Panc1 (cell line): Measurements from ENCODE around the gene RPS15. TPM values are rescaled to one million over a fixed set of nuclear protein-coding genes. Genes with fewer than 3 reads are reported as not detected.

Experiments
- ATAC-seq: fragments of 200-7000 bp; cut with Tn5 transposase; 2 replicates; pipeline ENCODE4 v1.9.1; 2020; ENCODE audit warnings: mild to moderate bottlenecking, moderate library complexity
- BruUV-seq: library from RNA; stranded (reverse); fragments of 400-500 nt; replicated peaks from 2 replicates; lab custom pipeline; 2021; lab: Mats Ljungman, UMichigan
- CTCF ChIA-PET: fragments of 300-600 bp; sonication (Branson Sonifier 250); formaldehyde crosslinking; loops from one replicate; lab custom pipeline; 2022; ENCODE audit warnings: antibody characterized with exemption; lab: Charles Lee
- POLR2A ChIA-PET: fragments of 300-600 bp; sonication (Branson Sonifier 250); formaldehyde crosslinking; loops from one replicate; lab custom pipeline; 2022; ENCODE audit warnings: antibody characterized with exemption; lab: Charles Lee
- DNase-seq: peaks from one replicate; pipeline ENCODE4 v3.0.0-alpha.2; 2010; ENCODE audit warnings: low read depth, low spot score
- H3K27ac ChIP-seq: 2 replicates; pipeline ENCODE4 v1.5.1; 2011; ENCODE audit warnings: mild to moderate bottlenecking, low read length, inconsistent platforms
- H3K27me3 ChIP-seq: fragments of 200-500 bp; sonication (Bioruptor generic); 2 replicates; pipeline ENCODE4 v1.6.0; 2014; ENCODE audit warnings: low read length, inconsistent platforms; ENCODE audit not compliant: control insufficient read depth, insufficient read depth
- H3K36me3 ChIP-seq: fragments of 200-500 bp; sonication (Bioruptor generic); 2 replicates; pipeline ENCODE4 v1.5.1; 2014; ENCODE audit warnings: inconsistent platforms, mild to moderate bottlenecking, low read length, moderate library complexity; ENCODE audit not compliant: control insufficient read depth, insufficient read depth
- H3K4me1 ChIP-seq: 2 replicates; pipeline ENCODE4 v1.5.1; 2011; ENCODE audit warnings: inconsistent platforms, mild to moderate bottlenecking, low read length, moderate library complexity; ENCODE audit not compliant: control insufficient read depth, insufficient read depth
- H3K4me3 ChIP-seq, 2 experiments: 2 replicates each; pipeline ENCODE4 v1.5.1; 2011 to 2012; ENCODE audit warnings: low read depth in 2 of 2, low read length in 2 of 2, mild to moderate bottlenecking in 2 of 2, inconsistent platforms in 1 of 2, moderate library complexity in 1 of 2
- H3K9me3 ChIP-seq: fragments of 200-500 bp; sonication (Bioruptor generic); 2 replicates; pipeline ENCODE4 v1.5.1; 2014; ENCODE audit warnings: low read depth, mild to moderate bottlenecking, inconsistent platforms, low read length, moderate library complexity; ENCODE audit not compliant: control insufficient read depth, insufficient read depth
- CTCF ChIP-seq: fragments of 450-650 bp; IDR thresholded peaks from 2 replicates; pipeline ENCODE4 v1.5.1; 2017; ENCODE audit warnings: mild to moderate bottlenecking
- POLR2AphosphoS5 ChIP-seq: IDR thresholded peaks from 2 replicates; pipeline ENCODE4 v1.6.1; 2012; ENCODE audit warnings: mild to moderate bottlenecking, low read depth, low read length, moderate library complexity
- REST ChIP-seq, 2 experiments: IDR thresholded peaks; 2 replicates each; pipeline ENCODE4 v1.6.1; 2011 to 2012; ENCODE audit warnings: low read depth in 2 of 2, control low read depth in 1 of 2, low read length in 1 of 2, mild to moderate bottlenecking in 1 of 2, moderate library complexity in 1 of 2; ENCODE audit not compliant: insufficient read depth in 1 of 2
- SIN3A ChIP-seq: IDR thresholded peaks from 2 replicates; pipeline ENCODE4 v1.6.1; 2012; ENCODE audit warnings: low read depth, mild to moderate bottlenecking, low read length, moderate library complexity, borderline replicate concordance; ENCODE audit not compliant: insufficient read depth
- TCF7L2 ChIP-seq: IDR thresholded peaks from 2 replicates; pipeline ENCODE4 v1.6.1; 2011; ENCODE audit warnings: mild to moderate bottlenecking, low read depth, low read length, inconsistent platforms
- in situ Hi-C: cut with HindIII; loops from 2 replicates; pipeline ENCODE4 v1.10.0; 2016; ENCODE audit warnings: low sequenced_read_pairs, low pct_unique_long_range_greater_than_20kb
- intact Hi-C: fragments of 100-400 bp; cut with micrococcal nuclease; formaldehyde crosslinking; loops from one replicate; pipeline ENCODE4 v1.10.0; 2022; ENCODE audit not compliant: unreplicated experiment
- total RNA-seq: library from RNA; stranded (reverse); gene quantifications from one replicate; pipeline ENCODE4 v1.2.1, GENCODE V29; 2021; ENCODE audit not compliant: unreplicated experiment

RPS15 gene
- total RNA-seq, 1 experiment from 2014 or later, result 1,067 TPM

GRCh38 chr19:1471010-1471514, 32.9 kb downstream of the RPS15 start:
- DNase-seq (no peak), ATAC-seq (0 out of 2 replicates have a peak, but pooled peaks have one; percentile 2)
- H3K9me3 ChIP-seq, result no peaks in the 10 kb centered on the region
- H3K27me3 ChIP-seq, result no peaks in the 10 kb centered on the region
- H3K27ac ChIP-seq, result no peak overlapping the region
- no peaks in the 10 kb centered on the region for H3K4me1 ChIP-seq
- ChIA-PET POLR2A (no interaction called here), CTCF (no interaction called here)
- no TSS peak for BruUV-seq
- in situ Hi-C loops (no loop called here), intact Hi-C loops (no loop called here)
- H3K36me3 ChIP-seq, result no peaks in the 10 kb centered on the region
- no peak overlapping the region for H3K4me3 ChIP-seq
- TF ChIP-seq CTCF (no peak), TCF7L2 (no peak), REST (IDR thresholded peaks at IDR 0.05; ENCODE audit: insufficient read depth in 1 of 2, low read depth in 2 of 2, low read length in 1 of 2) (no peak), POLR2AphosphoS5 (no peak), SIN3A (no peak)

- TF ChIP-seq SIN3A, result no peak
- no peak; the same call in 1 of the 2 replicates for TF ChIP-seq CTCF
- TF ChIP-seq TCF7L2, result no peak
- TF ChIP-seq POLR2AphosphoS5, result no peak
- TF ChIP-seq REST (IDR thresholded peaks at IDR 0.05; ENCODE audit: insufficient read depth in 1 of 2, low read depth in 2 of 2, low read length in 1 of 2), result no peak
- Histone ChIP-seq H3K9me3 (no peaks in the 10 kb centered on the region), H3K36me3 (no peaks in the 10 kb centered on the region), H3K4me3 (no peak overlapping the region), H3K27ac (no peak overlapping the region), H3K27me3 (no peaks in the 10 kb centered on the region), H3K4me1 (no peaks in the 10 kb centered on the region)
- ChIA-PET CTCF (interaction anchor here (0.6 kb wide), 1 partner anchor 180 kb away, joined by 3 read pairs; no protein-coding TSS in a partner anchor), POLR2A (no interaction called here)
- in situ Hi-C loops, result no loop called here
- ATAC-seq (peak; percentile 28), DNase-seq (no peak)
- intact Hi-C loops, result no loop called here
- no TSS peak for BruUV-seq
These were observed 33.4 kb downstream of the RPS15 start for GRCh38 chr19:1471515-1472160.
